ENCODE data around the gene ATP11B.

ATP11B gene

DNA sequence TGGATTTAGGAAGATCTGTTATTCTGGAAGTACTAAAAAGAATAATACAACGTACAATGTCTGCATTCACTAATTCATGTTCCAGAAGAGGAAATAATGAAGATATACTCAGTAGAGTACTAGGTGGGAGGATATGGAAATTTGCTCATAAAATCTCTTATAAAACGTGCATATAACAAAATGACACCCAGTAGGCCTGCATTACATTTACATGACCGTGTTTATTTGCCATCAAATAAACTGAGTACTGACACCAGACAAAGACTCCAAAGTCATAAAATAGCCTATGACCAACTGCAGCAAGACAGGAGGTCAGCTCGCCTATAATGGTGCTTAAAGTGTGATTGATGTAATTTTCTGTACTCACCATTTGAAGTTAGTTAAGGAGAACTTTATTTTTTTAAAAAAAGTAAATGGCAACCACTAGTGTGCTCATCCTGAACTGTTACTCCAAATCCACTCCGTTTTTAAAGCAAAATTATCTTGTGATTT is 126.6 kb downstream of the ATP11B start:
- TF ChIP-seq Cebpa-rat (IDR thresholded peaks at IDR 0.05) = no peak
- H3K36me3 ChIP-seq = peaks cover 1 to 49% (median 21%) of the 10 kb centered on the region in 11 experiments; a peak in 15 of 22 replicates
- H4K20me1 ChIP-seq = no peaks in the 10 kb centered on the region
- no peak overlapping the region for H3K4me3 ChIP-seq
- H3K4me2 ChIP-seq = no peak overlapping the region
- H3K9ac ChIP-seq = no peak overlapping the region
- no peak overlapping the region for H3K27ac ChIP-seq
- H3K4me1 ChIP-seq = peaks cover 0 to 11% (median 0%) of the 10 kb centered on the region in 10 experiments; a peak in 8 of 20 replicates
- no peaks in the 10 kb centered on the region for H3K27me3 ChIP-seq
- peaks cover 0 to 3% (median 0%) of the 10 kb centered on the region in 11 experiments; a peak in 3 of 22 replicates for H3K9me3 ChIP-seq (replicated peaks in 1 of 11)

DNA sequence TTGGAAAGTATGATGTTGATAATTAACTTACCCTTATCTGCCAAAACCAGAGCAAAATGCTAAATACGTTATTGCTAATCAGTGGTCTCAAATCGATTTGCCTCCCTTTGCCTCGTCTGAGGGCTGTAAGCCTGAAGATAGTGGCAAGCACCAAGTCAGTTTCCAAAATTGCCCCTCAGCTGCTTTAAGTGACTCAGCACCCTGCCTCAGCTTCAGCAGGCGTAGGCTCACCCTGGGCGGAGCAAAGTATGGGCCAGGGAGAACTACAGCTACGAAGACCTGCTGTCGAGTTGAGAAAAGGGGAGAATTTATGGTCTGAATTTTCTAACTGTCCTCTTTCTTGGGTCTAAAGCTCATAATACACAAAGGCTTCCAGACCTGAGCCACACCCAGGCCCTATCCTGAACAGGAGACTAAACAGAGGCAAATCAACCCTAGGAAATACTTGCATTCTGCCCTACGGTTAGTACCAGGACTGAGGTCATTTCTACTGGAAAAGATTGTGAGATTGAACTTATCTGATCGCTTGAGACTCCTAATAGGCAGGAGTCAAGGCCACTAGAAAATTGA is 127.3 kb downstream of the ATP11B start:
- Histone ChIP-seq H3K27me3 (no peaks in the 10 kb centered on the region), H3K27ac (no peak overlapping the region), H3K4me2 (no peak overlapping the region), H3K9ac (no peak overlapping the region), H4K20me1 (no peaks in the 10 kb centered on the region), H3K4me3 (no peak overlapping the region), H3K9me3 (replicated peaks in 1 of 11) (peaks cover 0 to 4% (median 0%) of the 10 kb centered on the region in 11 experiments; a peak in 4 of 22 replicates), H3K36me3 (peaks cover 0 to 42% (median 14%) of the 10 kb centered on the region in 11 experiments; a peak in 13 of 22 replicates), H3K4me1 (peaks cover 2 to 18% (median 5%) of the 10 kb centered on the region in 10 experiments; a peak in 19 of 20 replicates)
- no peak for TF ChIP-seq Cebpa-rat (IDR thresholded peaks at IDR 0.05)

GRCh38 chr3:182921665-182922355 is 128.5 kb downstream of the ATP11B start:
- Histone ChIP-seq H3K27me3 (no peaks in the 10 kb centered on the region), H3K9me3 (replicated peaks in 1 of 11) (peaks cover 0 to 4% (median 0%) of the 10 kb centered on the region in 11 experiments; a peak in 5 of 22 replicates), H3K4me2 (no peak overlapping the region), H4K20me1 (no peaks in the 10 kb centered on the region), H3K27ac (no peak overlapping the region), H3K36me3 (peaks cover 0 to 30% (median 6%) of the 10 kb centered on the region in 11 experiments; a peak in 12 of 22 replicates), H3K9ac (no peak overlapping the region), H3K4me3 (no peak overlapping the region), H3K4me1 (peaks cover 8 to 30% (median 12%) of the 10 kb centered on the region in 10 experiments; a peak in 19 of 20 replicates)
- TF ChIP-seq Cebpa-rat (IDR thresholded peaks at IDR 0.05) = no peak

- peak in 3 of 11 experiments; percentile 42 to 45 (median 44); a peak in 2 of 22 replicates for TF ChIP-seq Cebpa-rat (IDR thresholded peaks at IDR 0.05)
- H3K4me2 ChIP-seq = peak overlapping the region; percentile 3 to 85 (median 24); a peak in 16 of 22 replicates
- peaks cover 0 to 6% (median 2%) of the 10 kb centered on the region in 11 experiments; a peak in 6 of 22 replicates for H3K36me3 ChIP-seq
- H3K4me1 ChIP-seq = peaks cover 8 to 31% (median 12%) of the 10 kb centered on the region in 10 experiments; a peak in 19 of 20 replicates
- H3K9me3 ChIP-seq (replicated peaks in 1 of 11) = peaks cover 0 to 4% (median 0%) of the 10 kb centered on the region in 11 experiments; a peak in 5 of 22 replicates
- 0 out of 20 replicates have a peak overlapping the region, but pooled peaks of 1 of the 10 experiments have one; percentile 7 for H3K4me3 ChIP-seq
- peak overlapping the region in 6 of 11 experiments; percentile 10 to 76 (median 58); a peak in 10 of 22 replicates for H3K27ac ChIP-seq
- H3K27me3 ChIP-seq = no peaks in the 10 kb centered on the region
- peak overlapping the region in 2 of 11 experiments; percentile 15 to 46; a peak in 1 of 22 replicates for H3K9ac ChIP-seq
- no peaks in the 10 kb centered on the region for H4K20me1 ChIP-seq
These were observed 132.1 kb downstream of the ATP11B start for GRCh38 chr3:182925330-182925943.

DNA sequence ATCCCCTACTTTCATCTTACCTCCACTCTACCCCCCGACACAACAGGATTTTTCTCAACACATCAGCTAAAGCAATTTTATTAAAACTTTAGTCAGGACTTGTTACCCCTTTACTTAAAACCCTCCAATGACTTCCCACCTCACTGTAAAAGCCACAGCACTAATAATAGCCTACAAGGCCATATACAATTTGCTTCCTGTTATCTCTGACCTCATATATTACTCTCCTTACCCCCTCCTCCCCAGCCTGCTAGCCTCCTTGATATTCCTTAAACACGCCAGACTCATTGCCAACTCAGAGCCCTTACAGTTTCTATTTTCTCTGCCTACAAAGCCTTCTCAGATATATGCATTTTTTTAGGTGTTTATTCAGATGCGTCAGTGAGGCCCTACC is 132.6 kb downstream of the ATP11B start:
- Histone ChIP-seq H3K9ac (peak overlapping the region in 2 of 11 experiments; percentile 15 to 46; a peak in 1 of 22 replicates), H3K36me3 (peaks cover 0 to 6% (median 0%) of the 10 kb centered on the region in 11 experiments; a peak in 5 of 22 replicates), H3K4me1 (peaks cover 8 to 30% (median 12%) of the 10 kb centered on the region in 10 experiments; a peak in 19 of 20 replicates), H3K4me2 (peak overlapping the region; percentile 3 to 85 (median 24); a peak in 16 of 22 replicates), H3K27me3 (no peaks in the 10 kb centered on the region), H3K9me3 (replicated peaks in 1 of 11) (peaks cover 0 to 6% (median 0%) of the 10 kb centered on the region in 11 experiments; a peak in 5 of 22 replicates), H4K20me1 (no peaks in the 10 kb centered on the region), H3K27ac (peak overlapping the region in 6 of 11 experiments; percentile 10 to 76 (median 58); a peak in 10 of 22 replicates), H3K4me3 (no peak overlapping the region)
- no peak for TF ChIP-seq Cebpa-rat (IDR thresholded peaks at IDR 0.05)

DNA sequence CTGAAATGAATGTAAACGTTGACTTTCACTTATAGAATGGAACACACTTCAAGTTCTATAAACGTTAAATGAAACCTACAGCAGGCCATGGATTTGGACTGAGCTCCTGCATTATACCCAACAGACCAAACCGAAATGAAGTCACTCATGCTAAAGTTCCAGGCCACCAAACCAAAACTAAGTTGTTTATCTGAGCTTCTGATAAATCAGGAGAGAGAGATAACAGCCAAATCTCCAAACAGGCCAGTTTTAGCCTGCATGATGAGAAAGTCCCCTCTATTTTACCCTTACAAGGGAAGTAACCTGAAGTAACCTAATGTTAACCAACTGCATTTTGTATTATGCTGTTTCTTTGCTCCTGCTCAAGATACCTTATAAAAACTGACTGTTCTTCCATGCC is 142.5 kb downstream of the ATP11B start:
- no peak for TF ChIP-seq Cebpa-rat (IDR thresholded peaks at IDR 0.05)

DNA sequence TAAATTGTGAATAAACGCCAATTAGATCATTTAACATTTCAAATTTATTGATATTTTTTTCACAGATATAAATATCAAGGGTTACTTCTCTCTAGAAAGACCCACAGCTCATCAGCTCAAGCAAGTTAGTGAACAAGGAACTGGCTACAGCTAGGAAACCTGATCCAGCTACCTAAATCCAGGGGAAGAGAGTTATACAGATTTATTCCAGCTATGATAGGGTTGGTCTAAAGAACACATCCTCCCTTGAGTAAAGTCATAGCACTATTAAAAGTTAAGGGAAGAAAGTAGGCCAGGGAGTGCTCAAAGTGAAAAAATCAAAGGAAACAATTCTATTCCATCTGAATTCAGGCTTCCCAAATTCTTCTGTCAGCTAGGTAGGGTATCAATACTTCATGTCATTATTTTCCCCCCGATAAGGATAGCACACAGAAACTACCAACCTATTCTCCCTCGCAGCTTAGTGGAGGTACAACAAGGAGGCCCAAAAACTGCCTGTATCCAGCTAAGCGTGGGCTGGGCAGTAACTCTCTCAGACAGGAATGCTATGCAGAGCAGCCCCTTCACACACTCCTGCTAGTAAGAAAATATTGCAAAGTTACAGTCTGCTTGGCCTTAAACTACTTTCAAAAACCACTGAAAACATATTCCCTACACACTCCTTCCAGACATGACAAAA is 143.1 kb downstream of the ATP11B start:
- H3K27me3 ChIP-seq = no peaks in the 10 kb centered on the region
- peak overlapping the region in 1 of 11 experiments; percentile 69; a peak in 1 of 22 replicates for H3K4me2 ChIP-seq
- TF ChIP-seq Cebpa-rat (IDR thresholded peaks at IDR 0.05) = no peak

More for the DNA sequence above, 142.5 kb downstream of the ATP11B start:
- Histone ChIP-seq H3K9me3 (replicated peaks in 1 of 11) (peaks cover 17 to 32% (median 28%) of the 10 kb centered on the region in 11 experiments), H3K4me1 (peaks cover 11 to 25% (median 13%) of the 10 kb centered on the region in 10 experiments), H3K36me3 (peaks cover 0 to 33% (median 9%) of the 10 kb centered on the region in 11 experiments; a peak in 9 of 22 replicates), H3K4me3 (no peak overlapping the region), H3K27ac (no peak overlapping the region), H3K27me3 (no peaks in the 10 kb centered on the region), H4K20me1 (peaks cover 0 to 4% (median 0%) of the 10 kb centered on the region in 11 experiments; a peak in 2 of 22 replicates), H3K4me2 (no peak overlapping the region), H3K9ac (no peak overlapping the region)

DNA sequence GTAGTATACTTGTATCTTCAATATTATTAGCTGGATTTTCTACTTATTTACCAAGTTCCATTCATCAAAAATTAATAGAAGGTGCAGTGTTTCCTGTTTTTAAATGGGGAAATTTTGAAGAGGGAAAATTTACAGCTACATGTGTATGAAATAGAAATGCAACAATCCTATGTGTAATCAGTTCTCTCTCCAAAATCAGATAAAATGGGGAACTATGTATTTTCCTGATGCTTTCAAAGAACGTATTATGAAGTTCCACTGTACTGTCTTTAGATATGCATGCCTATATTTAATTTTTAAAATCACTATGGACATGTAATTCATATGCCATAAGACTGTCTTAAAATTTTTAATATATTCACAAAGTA is 143.6 kb downstream of the ATP11B start:
- H4K20me1 ChIP-seq = peaks cover 0 to 4% (median 0%) of the 10 kb centered on the region in 11 experiments; a peak in 2 of 22 replicates
- no peaks in the 10 kb centered on the region for H3K27me3 ChIP-seq
- H3K9me3 ChIP-seq (replicated peaks in 1 of 11) = peaks cover 10 to 26% (median 19%) of the 10 kb centered on the region in 11 experiments
- H3K4me3 ChIP-seq = no peak overlapping the region
- no peak overlapping the region for H3K27ac ChIP-seq
- H3K36me3 ChIP-seq = peaks cover 0 to 25% (median 9%) of the 10 kb centered on the region in 11 experiments; a peak in 9 of 22 replicates
- no peak overlapping the region for H3K9ac ChIP-seq
- TF ChIP-seq Cebpa-rat (IDR thresholded peaks at IDR 0.05) = no peak
- H3K4me2 ChIP-seq = peak overlapping the region in 3 of 11 experiments; percentile 59 to 69 (median 60); a peak in 2 of 22 replicates
- H3K4me1 ChIP-seq = peaks cover 11 to 25% (median 13%) of the 10 kb centered on the region in 10 experiments

More for the DNA sequence above, 143.1 kb downstream of the ATP11B start:
- H3K36me3 ChIP-seq = peaks cover 0 to 31% (median 9%) of the 10 kb centered on the region in 11 experiments; a peak in 9 of 22 replicates
- H4K20me1 ChIP-seq = peaks cover 0 to 4% (median 0%) of the 10 kb centered on the region in 11 experiments; a peak in 2 of 22 replicates
- H3K9ac ChIP-seq = no peak overlapping the region
- peaks cover 15 to 31% (median 24%) of the 10 kb centered on the region in 11 experiments for H3K9me3 ChIP-seq (replicated peaks in 1 of 11)
- peaks cover 11 to 25% (median 13%) of the 10 kb centered on the region in 10 experiments for H3K4me1 ChIP-seq
- H3K27ac ChIP-seq = no peak overlapping the region
- no peak overlapping the region for H3K4me3 ChIP-seq
